Stomach (tissue), 4 donors: Measurements from ENCODE around the gene LCN2.

Source experiments
- EP300 ChIP-seq: sonication (generic); formaldehyde crosslinking; IDR thresholded peaks from one replicate; pipeline ENCODE4 v1.6.1; 2017; ENCODE audit warnings: antibody characterized with exemption
- POLR2A ChIP-seq, 4 donors: fragments of 450-650 bp; IDR thresholded peaks; one replicate each; pipeline ENCODE4 v1.6.1; 2016; ENCODE audit warnings: antibody characterized with exemption in 4 of 4, control low read depth in 2 of 4, mild to moderate bottlenecking in 1 of 4, moderate library complexity in 1 of 4
- POLR2AphosphoS5 ChIP-seq, 3 donors: sonication (generic); formaldehyde crosslinking; IDR thresholded peaks; one replicate each; pipeline ENCODE4 v1.6.1; 2016; ENCODE audit warnings: antibody characterized with exemption in 3 of 3
- TF ChIP-seq, protein P1 (sequence below), 7 experiments: fragments of 450-650 bp in 4 of 7; fragments of 200-600 bp in 3 of 7; sonication (generic) in 3 of 7; IDR thresholded peaks; one replicate each; pipeline ENCODE4 v1.5.1; 2016 to 2019; ENCODE audit warnings: antibody characterized with exemption in 7 of 7, control low read depth in 2 of 7, mild to moderate bottlenecking in 1 of 7

DNA sequence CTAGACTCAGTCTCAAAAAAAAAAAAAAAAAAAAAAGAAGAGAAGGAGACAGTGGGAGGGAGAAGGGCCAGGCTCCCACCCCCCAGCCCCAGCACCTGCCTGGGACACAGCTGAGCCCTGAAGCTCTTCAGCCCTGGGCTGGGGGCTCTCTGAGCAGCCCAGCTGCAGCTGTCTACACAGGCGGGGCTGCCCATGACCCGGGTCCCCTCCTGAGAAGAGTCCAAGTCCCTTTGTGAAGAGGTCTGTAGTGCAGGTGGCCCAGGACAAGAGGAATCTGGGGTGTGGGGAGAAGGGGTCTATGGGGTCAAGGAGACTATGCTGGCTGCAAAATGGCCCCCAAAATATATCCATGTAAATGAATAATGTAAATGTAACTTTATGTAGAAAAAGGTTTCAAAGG, 6.7 kb upstream of the LCN2 start:
- TF ChIP-seq, protein P1, sequence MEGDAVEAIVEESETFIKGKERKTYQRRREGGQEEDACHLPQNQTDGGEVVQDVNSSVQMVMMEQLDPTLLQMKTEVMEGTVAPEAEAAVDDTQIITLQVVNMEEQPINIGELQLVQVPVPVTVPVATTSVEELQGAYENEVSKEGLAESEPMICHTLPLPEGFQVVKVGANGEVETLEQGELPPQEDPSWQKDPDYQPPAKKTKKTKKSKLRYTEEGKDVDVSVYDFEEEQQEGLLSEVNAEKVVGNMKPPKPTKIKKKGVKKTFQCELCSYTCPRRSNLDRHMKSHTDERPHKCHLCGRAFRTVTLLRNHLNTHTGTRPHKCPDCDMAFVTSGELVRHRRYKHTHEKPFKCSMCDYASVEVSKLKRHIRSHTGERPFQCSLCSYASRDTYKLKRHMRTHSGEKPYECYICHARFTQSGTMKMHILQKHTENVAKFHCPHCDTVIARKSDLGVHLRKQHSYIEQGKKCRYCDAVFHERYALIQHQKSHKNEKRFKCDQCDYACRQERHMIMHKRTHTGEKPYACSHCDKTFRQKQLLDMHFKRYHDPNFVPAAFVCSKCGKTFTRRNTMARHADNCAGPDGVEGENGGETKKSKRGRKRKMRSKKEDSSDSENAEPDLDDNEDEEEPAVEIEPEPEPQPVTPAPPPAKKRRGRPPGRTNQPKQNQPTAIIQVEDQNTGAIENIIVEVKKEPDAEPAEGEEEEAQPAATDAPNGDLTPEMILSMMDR (IDR thresholded peaks at IDR 0.05): no peak
- no peak for TF ChIP-seq EP300
- TF ChIP-seq POLR2A (IDR thresholded peaks at IDR 0.05): no peak
- TF ChIP-seq POLR2AphosphoS5 (IDR thresholded peaks at IDR 0.05): no peak
